ENCODE results near the gene AGBL1.

AGBL1 gene

GRCh38 chr15:86647810-86648440, 568.3 kb downstream of the AGBL1 start:
- H3K27me3 ChIP-seq: no peaks in the 10 kb centered on the region
- H3K27ac ChIP-seq: no peak overlapping the region
- peaks cover under 1 to 9% (median 4%) of the 10 kb centered on the region in 10 experiments for H3K4me1 ChIP-seq
- H3K36me3 ChIP-seq: no peaks in the 10 kb centered on the region
- no peak for TF ChIP-seq Cebpa-rat (IDR thresholded peaks at IDR 0.05)
- H3K9me3 ChIP-seq (replicated peaks in 1 of 11): no peaks in the 10 kb centered on the region
- H3K9ac ChIP-seq: no peak overlapping the region
- no peak overlapping the region for H3K4me3 ChIP-seq
- H4K20me1 ChIP-seq: no peaks in the 10 kb centered on the region
- H3K4me2 ChIP-seq: no peak overlapping the region

GRCh38 chr15:86649277-86649676, 569.6 kb downstream of the AGBL1 start:
- no peaks in the 10 kb centered on the region for H3K36me3 ChIP-seq
- H3K4me3 ChIP-seq: no peak overlapping the region
- no peak overlapping the region for H3K27ac ChIP-seq
- no peaks in the 10 kb centered on the region for H3K9me3 ChIP-seq (replicated peaks in 1 of 11)
- no peak overlapping the region for H3K4me2 ChIP-seq
- no peaks in the 10 kb centered on the region for H4K20me1 ChIP-seq
- peaks cover 14 to 22% (median 17%) of the 10 kb centered on the region in 10 experiments for H3K4me1 ChIP-seq
- no peak overlapping the region for H3K9ac ChIP-seq
- H3K27me3 ChIP-seq: no peaks in the 10 kb centered on the region
- TF ChIP-seq Cebpa-rat (IDR thresholded peaks at IDR 0.05): no peak

- Histone ChIP-seq H3K4me2 (no peak overlapping the region), H3K27me3 (no peaks in the 10 kb centered on the region), H3K9me3 (replicated peaks in 1 of 11) (no peaks in the 10 kb centered on the region), H3K4me1 (peaks cover 15 to 29% (median 24%) of the 10 kb centered on the region in 10 experiments), H3K27ac (no peak overlapping the region), H3K4me3 (no peak overlapping the region), H3K36me3 (no peaks in the 10 kb centered on the region), H3K9ac (no peak overlapping the region), H4K20me1 (no peaks in the 10 kb centered on the region)
- no peak for TF ChIP-seq Cebpa-rat (IDR thresholded peaks at IDR 0.05)
These were observed 570.4 kb downstream of the AGBL1 start for GRCh38 chr15:86650094-86650493.

- Histone ChIP-seq H3K4me1 (peaks cover 15 to 29% (median 24%) of the 10 kb centered on the region in 10 experiments), H3K27me3 (no peaks in the 10 kb centered on the region), H3K9me3 (replicated peaks in 1 of 11) (no peaks in the 10 kb centered on the region), H3K9ac (no peak overlapping the region), H3K4me2 (peak overlapping the region; percentile 25 to 78 (median 66)), H3K27ac (peak overlapping the region in 8 of 11 experiments; percentile 0 to 50 (median 40); a peak in 12 of 22 replicates), H3K36me3 (no peaks in the 10 kb centered on the region), H4K20me1 (no peaks in the 10 kb centered on the region), H3K4me3 (no peak overlapping the region)
- no peak for TF ChIP-seq Cebpa-rat (IDR thresholded peaks at IDR 0.05)
These were observed 573.9 kb downstream of the AGBL1 start for GRCh38 chr15:86653344-86654197.

- peak overlapping the region in 5 of 11 experiments; percentile 0 to 50 (median 41); a peak in 2 of 22 replicates for H3K27ac ChIP-seq
- H3K4me1 ChIP-seq: peaks cover 15 to 29% (median 24%) of the 10 kb centered on the region in 10 experiments
- TF ChIP-seq Cebpa-rat (IDR thresholded peaks at IDR 0.05): no peak
- no peaks in the 10 kb centered on the region for H4K20me1 ChIP-seq
- peak overlapping the region in 10 of 11 experiments; percentile 47 to 78 (median 68); a peak in 18 of 22 replicates for H3K4me2 ChIP-seq
- H3K9me3 ChIP-seq (replicated peaks in 1 of 11): no peaks in the 10 kb centered on the region
- no peaks in the 10 kb centered on the region for H3K36me3 ChIP-seq
- H3K9ac ChIP-seq: no peak overlapping the region
- H3K4me3 ChIP-seq: no peak overlapping the region
- no peaks in the 10 kb centered on the region for H3K27me3 ChIP-seq
These were observed 574.8 kb downstream of the AGBL1 start for GRCh38 chr15:86654501-86654900.

DNA sequence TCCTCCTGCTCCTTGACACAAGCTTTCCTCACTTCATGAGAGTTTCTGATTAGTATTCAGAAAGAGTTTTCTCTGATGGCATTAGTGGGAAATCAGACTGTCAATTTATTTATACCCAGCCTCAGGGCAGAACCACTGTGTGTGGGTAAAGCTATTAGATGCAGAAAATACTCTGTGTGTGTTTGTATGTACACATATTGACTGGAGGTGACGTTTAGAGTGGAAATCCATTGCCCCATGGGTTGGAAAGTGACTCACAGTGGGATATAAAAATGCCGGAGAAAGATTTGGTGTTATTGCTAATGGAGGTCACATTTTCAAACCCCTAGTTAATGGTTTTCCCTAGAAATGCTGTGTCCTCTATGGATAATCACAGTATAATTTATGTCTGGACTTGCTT, 577.6 kb downstream of the AGBL1 start:
- H3K27me3 ChIP-seq: no peaks in the 10 kb centered on the region
- H3K27ac ChIP-seq: no peak overlapping the region
- H3K4me3 ChIP-seq: no peak overlapping the region
- H3K4me1 ChIP-seq: peaks cover 15 to 26% (median 24%) of the 10 kb centered on the region in 10 experiments
- no peaks in the 10 kb centered on the region for H3K36me3 ChIP-seq
- no peaks in the 10 kb centered on the region for H3K9me3 ChIP-seq (replicated peaks in 1 of 11)
- no peak overlapping the region for H3K9ac ChIP-seq
- no peaks in the 10 kb centered on the region for H4K20me1 ChIP-seq
- H3K4me2 ChIP-seq: no peak overlapping the region
- TF ChIP-seq Cebpa-rat (IDR thresholded peaks at IDR 0.05): no peak

DNA sequence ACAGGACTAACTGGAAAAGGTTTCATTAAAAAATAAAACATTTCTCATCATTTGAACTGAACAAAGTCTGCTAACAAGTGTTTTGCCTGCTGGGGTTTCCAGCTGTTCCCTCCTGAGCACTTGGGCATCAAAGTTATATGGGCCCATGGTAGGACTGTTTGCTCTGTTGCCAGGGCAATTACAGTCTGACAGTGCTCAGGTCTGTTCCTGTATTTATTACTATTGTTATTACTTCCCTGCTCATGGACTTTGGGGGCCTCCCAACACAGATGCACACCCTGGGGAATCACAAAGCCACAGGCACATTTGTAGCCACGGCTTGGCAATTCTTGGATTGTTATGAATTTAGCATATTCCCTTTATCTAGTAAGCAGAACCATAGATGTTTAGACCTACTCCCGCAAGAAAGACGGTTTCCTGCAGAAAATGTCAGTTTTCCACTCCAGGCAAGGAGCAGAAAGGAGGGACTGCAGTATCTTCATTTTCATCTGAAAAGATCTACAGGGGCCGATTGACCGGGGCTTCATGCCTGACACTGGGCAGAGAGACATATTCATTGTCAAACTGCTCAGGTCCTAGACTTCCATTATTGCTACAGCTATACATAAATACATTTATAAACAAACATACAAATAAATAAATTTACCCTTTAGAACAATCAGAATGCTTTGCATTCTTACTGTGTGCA, 580.2 kb downstream of the AGBL1 start:
- no peak for TF ChIP-seq Cebpa-rat (IDR thresholded peaks at IDR 0.05)
- no peak overlapping the region for H3K27ac ChIP-seq
- no peak overlapping the region for H3K4me3 ChIP-seq
- H3K9me3 ChIP-seq (replicated peaks in 1 of 11): no peaks in the 10 kb centered on the region
- H3K27me3 ChIP-seq: no peaks in the 10 kb centered on the region
- H3K36me3 ChIP-seq: no peaks in the 10 kb centered on the region
- no peak overlapping the region for H3K4me2 ChIP-seq
- H3K4me1 ChIP-seq: peaks cover 0 to 2% (median 1%) of the 10 kb centered on the region in 10 experiments; a peak in 10 of 20 replicates
- H3K9ac ChIP-seq: no peak overlapping the region
- no peaks in the 10 kb centered on the region for H4K20me1 ChIP-seq

GRCh38 chr15:86661580-86661979, 581.9 kb downstream of the AGBL1 start:
- Histone ChIP-seq H4K20me1 (no peaks in the 10 kb centered on the region), H3K36me3 (no peaks in the 10 kb centered on the region), H3K4me2 (no peak overlapping the region), H3K9ac (no peak overlapping the region), H3K4me3 (no peak overlapping the region), H3K27me3 (no peaks in the 10 kb centered on the region), H3K9me3 (replicated peaks in 1 of 11) (no peaks in the 10 kb centered on the region), H3K27ac (no peak overlapping the region), H3K4me1 (no peaks in the 10 kb centered on the region)
- no peak for TF ChIP-seq Cebpa-rat (IDR thresholded peaks at IDR 0.05)

DNA sequence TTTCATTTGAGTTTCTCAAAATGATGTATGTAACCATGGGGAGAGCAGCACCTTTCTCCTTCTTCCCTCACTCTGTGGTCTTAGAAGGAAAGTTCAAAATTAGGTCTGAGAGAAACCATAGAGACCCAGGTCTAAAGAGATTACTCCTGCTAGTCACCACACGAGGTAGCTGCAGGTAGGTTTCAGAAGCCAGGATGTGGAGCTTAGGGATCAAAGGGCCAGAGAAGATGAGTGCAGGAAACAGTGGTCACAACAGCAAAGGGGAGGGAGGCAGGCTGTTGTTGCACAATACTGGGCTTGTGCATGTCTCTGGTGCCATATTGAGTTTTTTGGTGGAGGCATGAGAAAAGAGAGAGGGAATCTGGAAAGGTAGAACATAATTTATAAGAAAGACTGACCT, 583.6 kb downstream of the AGBL1 start:
- Histone ChIP-seq H4K20me1 (no peaks in the 10 kb centered on the region), H3K9me3 (replicated peaks in 1 of 11) (no peaks in the 10 kb centered on the region), H3K4me1 (no peaks in the 10 kb centered on the region), H3K36me3 (no peaks in the 10 kb centered on the region), H3K27me3 (no peaks in the 10 kb centered on the region), H3K27ac (no peak overlapping the region), H3K4me2 (no peak overlapping the region), H3K9ac (no peak overlapping the region), H3K4me3 (no peak overlapping the region)
- TF ChIP-seq Cebpa-rat (IDR thresholded peaks at IDR 0.05): no peak

Measured in BLaER1 treated with 17β-estradiol and CSF1 and Interleukin-3, amounts not matched to agents 10 nM and 100 nM (cell line).